ENCODE results near the gene WDHD1.

The WDHD1 gene

GRCh38 chr14:55026793-55027561, at the start of gene WDHD1, which contains the start of gene SOCS4:
Gene WDHD1, minus strand, starts transcription at chr14:55027099. Its CDS starts 312 bp downstream, at chr14:55026787.
Gene SOCS4, plus strand, starts transcription at chr14:55027236. Its CDS starts 15,806 bp downstream, at chr14:55043042.
- H3K27ac ChIP-seq = peak within 1 kb of the TSS; percentile 74
- TF ChIP-seq CTCF (conservative IDR thresholded peaks at IDR 0.05) = no peak; the same call in 1 of the 2 replicates

GRCh38 chr14:55075628-55076175, 48.8 kb upstream of the WDHD1 start:
- TF ChIP-seq CTCF (conservative IDR thresholded peaks at IDR 0.05) = no peak
- H3K27ac ChIP-seq = no peak overlapping the region

- no peak overlapping the region for H3K27ac ChIP-seq
- no peak for TF ChIP-seq CTCF (conservative IDR thresholded peaks at IDR 0.05)
Observed at GRCh38 chr14:55074662-55075061, 47.8 kb upstream of the WDHD1 start.

- no peak for TF ChIP-seq CTCF (conservative IDR thresholded peaks at IDR 0.05)
- no peak overlapping the region for H3K27ac ChIP-seq
Observed at GRCh38 chr14:55073856-55074255, 47.0 kb upstream of the WDHD1 start.

GRCh38 chr14:55071870-55072640, 45.2 kb upstream of the WDHD1 start:
- no peak for TF ChIP-seq CTCF (conservative IDR thresholded peaks at IDR 0.05)
- H3K27ac ChIP-seq = peak overlapping the region; percentile 18

- TF ChIP-seq CTCF (conservative IDR thresholded peaks at IDR 0.05) = no peak
- H3K27ac ChIP-seq = no peak overlapping the region
Observed at GRCh38 chr14:55070981-55071411, 44.1 kb upstream of the WDHD1 start.

- H3K27ac ChIP-seq = no peak overlapping the region
- no peak for TF ChIP-seq CTCF (conservative IDR thresholded peaks at IDR 0.05)
Observed at GRCh38 chr14:55066223-55066622, 39.3 kb upstream of the WDHD1 start.

Measured in VCaP (cell line).